Endothelial cell of hepatic sinusoid (primary cell): ENCODE data around the gene DDAH2.

Experiments used
- in situ Hi-C: cut with HindIII; loops from 2 replicates; pipeline ENCODE4 v1.10.0; 2017; ENCODE audit warnings: low sequenced_read_pairs

The DDAH2 gene

GRCh38 chr6:31692886-31693285 lies 36.2 kb downstream of the DDAH2 start:
- in situ Hi-C loops = loop anchor here (5.0 kb wide), 1 partner anchor 39 kb away; no protein-coding TSS in a partner anchor

DNA sequence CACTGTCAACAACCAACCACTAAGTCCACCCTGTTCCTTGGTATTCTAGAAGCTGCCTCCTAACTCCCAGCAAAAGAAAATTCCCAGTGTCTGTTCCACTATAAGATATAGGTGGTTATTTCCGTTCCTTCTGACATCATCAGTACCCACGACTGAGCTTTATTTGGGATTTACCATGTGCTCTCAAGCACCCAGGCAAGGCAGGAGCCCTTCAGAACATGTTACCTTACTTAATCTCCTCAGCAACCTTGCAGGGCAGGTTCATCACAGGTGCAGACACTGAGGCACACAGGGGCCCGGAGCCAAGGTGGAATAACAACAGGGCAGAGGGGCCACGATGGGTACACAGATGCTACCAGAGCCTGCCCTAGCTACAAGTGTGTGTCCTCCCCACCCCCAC lies 36.7 kb downstream of the DDAH2 start:
- in situ Hi-C loops = loop anchor here (5.0 kb wide), 1 partner anchor 40 kb away; no protein-coding TSS in a partner anchor

DNA sequence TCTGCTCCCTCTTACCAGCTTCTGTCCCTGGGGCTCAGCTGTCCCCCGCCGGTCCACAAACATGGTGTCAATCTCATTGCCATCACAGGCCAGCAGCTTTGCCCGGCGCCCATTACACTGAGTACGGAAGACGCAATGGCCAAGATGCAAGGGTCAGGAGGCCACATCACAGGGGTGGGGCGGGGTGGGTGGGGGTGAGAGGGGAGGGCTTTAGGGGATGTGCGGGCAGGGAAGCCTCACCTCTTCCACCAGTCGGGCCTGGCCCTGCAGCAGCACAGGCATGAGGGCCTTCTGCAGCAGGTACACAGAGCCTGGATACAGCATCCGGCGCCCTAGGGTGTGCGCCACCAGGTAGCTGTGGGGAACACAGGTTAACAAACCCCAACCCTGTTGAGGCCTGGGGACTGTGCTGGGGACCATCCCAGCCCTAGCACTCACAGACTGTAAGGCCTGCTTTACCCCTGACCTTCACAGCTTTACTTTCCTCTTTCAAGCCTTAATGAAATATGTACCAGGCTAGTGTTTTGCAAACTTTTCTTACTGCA lies 37.5 kb downstream of the DDAH2 start:
- in situ Hi-C loops = loop anchor here (5.0 kb wide), 1 partner anchor 41 kb away; no protein-coding TSS in a partner anchor

- in situ Hi-C loops = loop anchor here (5.0 kb wide), 1 partner anchor 41 kb away; no protein-coding TSS in a partner anchor
These were observed 38.0 kb downstream of the DDAH2 start for GRCh38 chr6:31691078-31691463.

DNA sequence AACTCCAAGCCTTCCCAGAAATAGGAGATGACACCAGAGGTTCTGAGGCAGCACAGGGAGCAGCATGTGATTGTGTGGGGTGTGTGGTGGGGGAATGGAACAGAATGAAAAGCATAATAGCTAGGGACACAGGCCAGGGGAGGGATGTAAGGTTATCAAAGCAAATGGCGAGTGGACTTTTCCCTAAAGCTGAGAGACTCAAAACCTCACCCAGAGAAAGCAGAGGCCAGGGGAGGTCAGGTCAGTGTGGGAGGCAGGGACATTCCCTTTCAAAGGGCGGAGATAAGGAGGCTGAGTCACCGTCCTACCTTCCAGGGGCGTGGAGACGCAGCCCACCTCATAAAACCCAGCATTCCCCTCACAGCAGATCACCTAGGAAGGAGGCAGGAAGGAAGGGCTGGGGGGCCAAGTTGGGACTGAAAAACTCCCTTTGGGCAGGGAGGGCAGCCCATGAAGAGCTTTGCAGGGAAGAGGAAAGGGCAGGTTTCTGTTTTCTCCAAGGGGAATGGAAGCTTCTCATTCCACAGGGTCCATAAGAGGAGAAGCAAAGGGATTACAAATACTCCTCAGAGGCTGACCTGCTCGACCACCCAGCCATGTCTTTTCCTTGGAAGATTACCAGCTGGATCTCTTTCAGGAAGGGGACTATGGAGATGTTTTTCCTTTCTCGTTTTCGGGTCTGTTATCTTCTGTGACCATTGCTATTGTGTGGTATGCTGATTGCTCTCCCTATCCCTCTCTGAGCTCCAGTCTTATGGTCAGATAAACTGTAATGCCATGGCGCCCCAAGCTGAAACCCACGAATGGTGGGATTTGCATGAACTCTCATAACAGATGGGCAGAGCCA lies 38.6 kb downstream of the DDAH2 start:
- in situ Hi-C loops = loop anchor here (5.0 kb wide), 1 partner anchor 42 kb away; no protein-coding TSS in a partner anchor

- in situ Hi-C loops = loop anchor here (5.0 kb wide), 1 partner anchor 43 kb away; no protein-coding TSS in a partner anchor
These were observed 39.6 kb downstream of the DDAH2 start for GRCh38 chr6:31689249-31690110.

DNA sequence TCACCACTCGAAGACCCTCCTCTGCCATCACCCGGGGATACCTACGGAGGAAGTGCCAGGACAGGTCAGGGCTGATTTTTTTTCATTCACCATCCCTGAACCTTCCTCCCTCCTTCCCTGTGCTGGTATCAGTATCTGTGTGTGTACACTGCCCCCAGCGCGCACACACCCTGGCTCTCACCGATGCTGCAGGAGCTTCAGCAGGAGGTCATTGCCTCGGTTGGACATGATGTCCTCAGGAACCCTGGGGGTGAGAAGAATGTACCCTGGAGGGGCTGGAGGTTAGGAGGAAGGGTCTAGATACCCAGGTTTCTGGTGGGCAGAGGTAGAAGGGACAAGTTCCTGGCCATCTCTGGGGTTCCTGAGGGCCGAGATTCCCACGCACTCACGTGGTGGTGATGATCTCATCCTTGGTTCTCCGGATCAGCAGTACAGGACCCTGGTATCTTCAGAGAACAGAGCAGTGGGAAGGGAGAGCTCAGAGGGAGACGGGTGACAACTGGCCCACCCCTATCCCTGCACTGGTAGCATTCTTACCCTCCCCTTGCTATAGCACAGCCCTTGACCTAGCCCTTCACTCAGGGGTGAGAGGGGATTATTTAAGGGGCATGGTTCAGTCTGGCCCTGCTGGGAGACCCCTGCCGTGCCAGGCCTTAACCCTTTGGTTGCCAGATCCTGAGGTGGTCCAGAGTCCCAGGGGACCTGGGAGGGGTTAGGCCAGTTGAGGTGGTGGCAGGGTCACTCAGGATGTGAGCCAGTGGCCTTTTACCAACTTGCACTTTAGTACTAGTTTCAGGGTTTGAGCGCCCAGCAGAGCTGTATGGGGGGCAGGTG lies 41.0 kb downstream of the DDAH2 start:
- in situ Hi-C loops = no loop called here

- in situ Hi-C loops = no loop called here
These were observed 41.8 kb downstream of the DDAH2 start for GRCh38 chr6:31687321-31687720.

DNA sequence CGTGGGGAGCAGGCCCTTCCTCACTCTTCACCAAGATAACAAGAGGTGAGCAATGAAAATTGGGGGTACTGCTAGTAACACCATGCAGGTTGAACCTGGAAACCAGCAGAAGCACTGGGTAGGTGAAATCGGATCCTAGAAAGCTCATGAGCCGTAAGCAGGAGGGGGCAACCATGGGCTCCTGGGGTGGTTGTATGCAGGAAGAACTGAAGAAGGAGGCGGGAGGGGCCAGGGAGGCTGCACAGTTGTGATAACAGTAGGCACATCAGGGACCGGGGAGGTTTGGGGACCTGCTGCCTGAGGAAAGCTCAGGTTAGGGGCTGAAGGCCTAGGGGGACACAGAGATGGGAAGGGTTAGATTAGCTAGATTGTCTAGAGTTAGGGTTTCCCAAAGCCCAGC lies 42.6 kb downstream of the DDAH2 start:
- in situ Hi-C loops = no loop called here

GRCh38 chr6:31683591-31683990 lies 45.5 kb downstream of the DDAH2 start:
- in situ Hi-C loops = no loop called here

GRCh38 chr6:31681135-31681671 lies 47.9 kb downstream of the DDAH2 start:
- in situ Hi-C loops = no loop called here

GRCh38 chr6:31680226-31681134 lies 48.6 kb downstream of the DDAH2 start, which contains the start of gene LY6G5C:
LY6G5C (minus strand) TSS chr6:31681067; CDS start chr6:31680373, 694 bp downstream.
- in situ Hi-C loops = no loop called here

DNA sequence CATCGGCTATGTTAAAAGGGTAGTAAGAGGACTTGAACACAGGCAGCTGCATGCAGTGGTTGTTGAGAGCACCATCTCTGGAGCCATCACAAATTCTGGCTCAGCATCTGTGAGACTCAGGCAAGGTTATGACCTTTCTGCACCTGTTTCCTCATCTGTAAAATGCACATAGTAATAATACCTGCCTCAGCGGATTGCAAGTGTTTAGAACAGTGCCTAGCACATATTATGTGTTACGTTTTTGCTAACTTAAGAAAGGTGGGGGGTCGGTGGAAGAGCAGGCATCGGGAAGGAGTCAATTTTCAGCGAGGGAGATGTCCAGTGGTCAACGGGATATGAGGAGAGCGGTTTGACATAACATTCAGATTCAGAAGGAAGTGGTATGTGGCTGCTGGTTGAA lies 51.1 kb downstream of the DDAH2 start:
- in situ Hi-C loops = no loop called here
